ENCODE results near the gene KCNQ1.

GRCh38 chr11:2868506-2869133 is 423.8 kb downstream of the KCNQ1 start:
- no peak for TF ChIP-seq POLR2AphosphoS5 (IDR thresholded peaks at IDR 0.05; ENCODE audit: low read depth, low read length)
- no peak for TF ChIP-seq POLR2A (IDR thresholded peaks at IDR 0.05; ENCODE audit: low read depth, low read length)
- no peak for TF ChIP-seq TAF1 (IDR thresholded peaks at IDR 0.05; ENCODE audit: borderline replicate concordance, low read depth, low read length)

Measured in GM12892 (cell line).